Fibroblast of villous mesenchyme (primary cell): ENCODE data around the gene SDS. TPM values are rescaled to one million over a fixed set of nuclear protein-coding genes. Genes with fewer than 3 reads are reported as not detected.

Experiments
- DNase-seq: peaks from one replicate; pipeline ENCODE4 v3.0.0-alpha.2; 2010; ENCODE audit warnings: low read depth
- H3K4me3 ChIP-seq: 2 replicates; pipeline ENCODE4 v1.5.1; 2011; ENCODE audit warnings: low read depth, mild to moderate bottlenecking, low read length
- CTCF ChIP-seq: IDR thresholded peaks from 2 replicates; pipeline ENCODE4 v1.5.1; 2012; ENCODE audit warnings: low read depth, mild to moderate bottlenecking, low read length; ENCODE audit not compliant: insufficient read depth
- total RNA-seq: library from RNA; depleted of rRNA; stranded (reverse); fragments of >200 nt; gene quantifications from 2 replicates; pipeline ENCODE4 v1.2.3, GENCODE V29; 2012

SDS gene
- total RNA-seq, 1 donor, result not detected

GRCh38 chr12:113382206-113382605 lies 21.5 kb downstream of the SDS start:
- no peak for TF ChIP-seq CTCF
- no peak overlapping the region for H3K4me3 ChIP-seq
- no peak for DNase-seq

- no peak for DNase-seq
- no peak for TF ChIP-seq CTCF
- H3K4me3 ChIP-seq, result no peak overlapping the region
Observed at GRCh38 chr12:113381220-113381619, 22.5 kb downstream of the SDS start.

- no peak for DNase-seq
- TF ChIP-seq CTCF, result no peak
- H3K4me3 ChIP-seq, result no peak overlapping the region
Observed at GRCh38 chr12:113378291-113378690, 25.4 kb downstream of the SDS start.

GRCh38 chr12:113374823-113375428 lies 28.8 kb downstream of the SDS start:
- no peak for DNase-seq
- no peak for TF ChIP-seq CTCF
- no peak overlapping the region for H3K4me3 ChIP-seq

GRCh38 chr12:113373969-113374368 lies 29.7 kb downstream of the SDS start:
- no peak overlapping the region for H3K4me3 ChIP-seq
- no peak for TF ChIP-seq CTCF
- no peak for DNase-seq

- TF ChIP-seq CTCF, result no peak
- no peak for DNase-seq
- H3K4me3 ChIP-seq, result no peak overlapping the region
Observed at GRCh38 chr12:113373440-113373839, 30.2 kb downstream of the SDS start.

GRCh38 chr12:113372371-113372770 lies 31.3 kb downstream of the SDS start:
- H3K4me3 ChIP-seq, result no peak overlapping the region
- no peak for DNase-seq
- TF ChIP-seq CTCF, result no peak
